ENCODE measurements around the gene ZNF77. TPM values are rescaled to one million over a fixed set of nuclear protein-coding genes. Genes with fewer than 3 reads are reported as not detected.

The ZNF77 gene
- total and polyA plus RNA-seq, 10 of the 15 experiments (the other 5 are each of a cell fraction or from before 2014, with no cell fraction given) = 1.9 to 4.7 (median 3.0) TPM

- TF ChIP-seq ELK1 (IDR thresholded peaks at IDR 0.05; ENCODE audit: low read depth, low read length) (no peak), RUNX3 (IDR thresholded peaks at IDR 0.05; ENCODE audit: low read length) (no peak), RFX5 (IDR thresholded peaks at IDR 0.05; ENCODE audit: low read depth, low read length) (no peak), PAX5 (IDR thresholded peaks at IDR 0.05; ENCODE audit: borderline replicate concordance, low read depth, low read length) (no peak), REST (IDR thresholded peaks at IDR 0.05; ENCODE audit: low read depth, low read length) (no peak), ATF7 (IDR thresholded peaks at IDR 0.05; ENCODE audit: low read depth) (peak; percentile 100), MTA2 (IDR thresholded peaks at IDR 0.05; ENCODE audit: low read depth) (peak; percentile 44; the same call in 1 of the 2 replicates), EED (IDR thresholded peaks at IDR 0.05; ENCODE audit: low read depth) (no peak), GABPA (IDR thresholded peaks at IDR 0.05; ENCODE audit: low read depth) (no peak), FOXM1 (IDR thresholded peaks at IDR 0.05; ENCODE audit: low read depth, low read length) (no peak), BACH1 (IDR thresholded peaks at IDR 0.05; ENCODE audit: borderline replicate concordance) (0 out of 2 replicates have a peak, but pooled peaks have one; percentile 33), BRCA1 (IDR thresholded peaks at IDR 0.05; ENCODE audit: low read depth, low read length) (no peak), IKZF1 (conservative IDR thresholded peaks at IDR 0.05) (peak; percentile 65), HDAC2 (IDR thresholded peaks at IDR 0.05) (no peak), GATAD2B (conservative IDR thresholded peaks at IDR 0.05; ENCODE audit: low read depth) (no peak), SMAD5 (IDR thresholded peaks at IDR 0.05; ENCODE audit: low read depth) (no peak), PAX8 (IDR thresholded peaks at IDR 0.05) (no peak), ZBED1 (IDR thresholded peaks at IDR 0.05; ENCODE audit: borderline replicate concordance) (no peak), SUPT20H (IDR thresholded peaks at IDR 0.05; ENCODE audit: borderline replicate concordance, control insufficient read depth, low read depth, low read length) (no peak), CBFB (IDR thresholded peaks at IDR 0.05; ENCODE audit: low read depth) (no peak), ZNF274 (IDR thresholded peaks at IDR 0.05; ENCODE audit: insufficient read depth, insufficient read length) (no peak), LARP7 (IDR thresholded peaks at IDR 0.05) (no peak), STAT3 (IDR thresholded peaks at IDR 0.05; ENCODE audit: low read depth, low read length) (no peak), PML (IDR thresholded peaks at IDR 0.05; ENCODE audit: low read length) (no peak), PRDM15 (CRISPR knock-in tag; IDR thresholded peaks at IDR 0.05) (peak; percentile 90)
Measured at GRCh38 chr19:2962018-2962670, 17.4 kb upstream of the ZNF77 start (continued).

Measured in GM12878 (cell line).